ENCODE data around the gene ABHD10. TPM values are rescaled to one million over a fixed set of nuclear protein-coding genes. Genes with fewer than 3 reads are reported as not detected.

ABHD10 gene
- total and polyA plus RNA-seq, 10 of the 15 experiments (the other 5 are each of a cell fraction or from before 2014, with no cell fraction given), result 12.3 to 51.0 (median 28.9) TPM

- TF ChIP-seq ATF2 (IDR thresholded peaks at IDR 0.05; ENCODE audit: low read length) (no peak), EZH2 (IDR thresholded peaks at IDR 0.05; ENCODE audit: borderline replicate concordance, control insufficient read depth, low read depth, low read length) (no peak), ZNF384 (IDR thresholded peaks at IDR 0.05; ENCODE audit: borderline replicate concordance, low read depth, low read length) (no peak), SREBF2 (IDR thresholded peaks at IDR 0.05; ENCODE audit: low read length) (no peak)
- TF ChIP-seq, protein P1, sequence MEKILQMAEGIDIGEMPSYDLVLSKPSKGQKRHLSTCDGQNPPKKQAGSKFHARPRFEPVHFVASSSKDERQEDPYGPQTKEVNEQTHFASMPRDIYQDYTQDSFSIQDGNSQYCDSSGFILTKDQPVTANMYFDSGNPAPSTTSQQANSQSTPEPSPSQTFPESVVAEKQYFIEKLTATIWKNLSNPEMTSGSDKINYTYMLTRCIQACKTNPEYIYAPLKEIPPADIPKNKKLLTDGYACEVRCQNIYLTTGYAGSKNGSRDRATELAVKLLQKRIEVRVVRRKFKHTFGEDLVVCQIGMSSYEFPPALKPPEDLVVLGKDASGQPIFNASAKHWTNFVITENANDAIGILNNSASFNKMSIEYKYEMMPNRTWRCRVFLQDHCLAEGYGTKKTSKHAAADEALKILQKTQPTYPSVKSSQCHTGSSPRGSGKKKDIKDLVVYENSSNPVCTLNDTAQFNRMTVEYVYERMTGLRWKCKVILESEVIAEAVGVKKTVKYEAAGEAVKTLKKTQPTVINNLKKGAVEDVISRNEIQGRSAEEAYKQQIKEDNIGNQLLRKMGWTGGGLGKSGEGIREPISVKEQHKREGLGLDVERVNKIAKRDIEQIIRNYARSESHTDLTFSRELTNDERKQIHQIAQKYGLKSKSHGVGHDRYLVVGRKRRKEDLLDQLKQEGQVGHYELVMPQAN (conservative IDR thresholded peaks at IDR 0.05), result no peak
Measured at GRCh38 chr3:111937871-111938270, 41.0 kb upstream of the ABHD10 start (continued).

DNA sequence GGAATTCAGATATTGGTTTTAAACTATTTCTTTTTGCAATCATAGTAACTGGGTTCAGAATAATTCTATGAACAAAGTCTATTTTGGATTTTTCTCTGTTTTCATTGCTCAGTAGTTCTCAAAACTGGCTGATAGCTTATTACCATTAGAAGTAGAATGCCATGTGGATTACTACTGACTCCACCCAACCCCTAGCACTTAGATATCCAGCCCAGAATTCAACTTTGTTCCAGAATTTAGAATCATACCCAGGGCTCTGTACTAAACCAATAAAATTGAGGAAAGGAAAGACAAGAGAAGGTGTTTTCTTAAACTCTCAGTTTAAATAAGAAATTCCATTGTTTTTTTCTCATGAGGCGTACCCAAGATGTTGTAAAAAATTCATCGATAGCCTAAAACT, 39.0 kb upstream of the ABHD10 start:
- BruUV-seq (replicated peaks), result no TSS peak
- H3K36me3 ChIP-seq (ENCODE audit: control insufficient read depth in 2 of 2, insufficient read depth in 2 of 2, low read length in 1 of 2), result no peaks in the 10 kb centered on the region
- no peak overlapping the region for H3K4me3 ChIP-seq
- H3K79me2 ChIP-seq (ENCODE audit: control insufficient read depth, insufficient read depth, low read length), result no peaks in the 10 kb centered on the region
- POLR2A ChIA-PET, result no interaction called here
- H3K27ac ChIP-seq (ENCODE audit: control insufficient read depth, insufficient read depth), result no peak overlapping the region
- H2AFZ ChIP-seq (ENCODE audit: control insufficient read depth, low read depth, low read length), result no peak overlapping the region
- H3K4me2 ChIP-seq (ENCODE audit: control insufficient read depth, insufficient read depth), result no peak overlapping the region
- CTCF ChIA-PET, result interaction anchor here (1.1 kb wide), 1 partner anchor 34 kb away, joined by 3 read pairs; no protein-coding TSS in a partner anchor
- DNase-seq (ENCODE audit: low read depth, low spot score) (no peak), FAIRE-seq (no peak), ATAC-seq (no peak)
- in situ Hi-C loops (cut with MboI), result no loop called here
- 86% methylated on average over 2 of the region's 2 CpGs for WGBS (ENCODE audit: insufficient coverage, insufficient replicate concordance, low lambda C conversion rate, missing lambda C conversion rate)
- intact Hi-C loops (cut with micrococcal nuclease; ENCODE audit: unreplicated experiment), result no loop called here
- no peaks in the 10 kb centered on the region for H3K4me1 ChIP-seq (ENCODE audit: control insufficient read depth, insufficient read depth, low read length)
- SMC1A ChIA-PET (ENCODE audit: uncharacterized antibody, unreplicated experiment), result no interaction called here
- no peak overlapping the region for H3K9ac ChIP-seq (ENCODE audit: control insufficient read depth, insufficient read depth, low read length)
- RAD21 ChIA-PET (ENCODE audit: unreplicated experiment), result no interaction called here
- no peaks in the 10 kb centered on the region for H3K27me3 ChIP-seq (replicated peaks in 1 of 2; ENCODE audit: control insufficient read depth in 2 of 2, insufficient read depth in 2 of 2, low read length in 1 of 2)
- no peaks in the 10 kb centered on the region for H4K20me1 ChIP-seq (ENCODE audit: control insufficient read depth, insufficient read depth)
- H3K9me3 ChIP-seq (replicated peaks; ENCODE audit: control insufficient read depth, insufficient read depth, low read length), result no peaks in the 10 kb centered on the region
- TF ChIP-seq SIX5 (IDR thresholded peaks at IDR 0.05; ENCODE audit: low read depth, low read length, severe bottlenecking), result no peak
- TF ChIP-seq EGR1 (IDR thresholded peaks at IDR 0.05; ENCODE audit: borderline replicate concordance in 1 of 2, low read depth in 2 of 2, low read length in 2 of 2), result no peak
- TF ChIP-seq, protein P2, sequence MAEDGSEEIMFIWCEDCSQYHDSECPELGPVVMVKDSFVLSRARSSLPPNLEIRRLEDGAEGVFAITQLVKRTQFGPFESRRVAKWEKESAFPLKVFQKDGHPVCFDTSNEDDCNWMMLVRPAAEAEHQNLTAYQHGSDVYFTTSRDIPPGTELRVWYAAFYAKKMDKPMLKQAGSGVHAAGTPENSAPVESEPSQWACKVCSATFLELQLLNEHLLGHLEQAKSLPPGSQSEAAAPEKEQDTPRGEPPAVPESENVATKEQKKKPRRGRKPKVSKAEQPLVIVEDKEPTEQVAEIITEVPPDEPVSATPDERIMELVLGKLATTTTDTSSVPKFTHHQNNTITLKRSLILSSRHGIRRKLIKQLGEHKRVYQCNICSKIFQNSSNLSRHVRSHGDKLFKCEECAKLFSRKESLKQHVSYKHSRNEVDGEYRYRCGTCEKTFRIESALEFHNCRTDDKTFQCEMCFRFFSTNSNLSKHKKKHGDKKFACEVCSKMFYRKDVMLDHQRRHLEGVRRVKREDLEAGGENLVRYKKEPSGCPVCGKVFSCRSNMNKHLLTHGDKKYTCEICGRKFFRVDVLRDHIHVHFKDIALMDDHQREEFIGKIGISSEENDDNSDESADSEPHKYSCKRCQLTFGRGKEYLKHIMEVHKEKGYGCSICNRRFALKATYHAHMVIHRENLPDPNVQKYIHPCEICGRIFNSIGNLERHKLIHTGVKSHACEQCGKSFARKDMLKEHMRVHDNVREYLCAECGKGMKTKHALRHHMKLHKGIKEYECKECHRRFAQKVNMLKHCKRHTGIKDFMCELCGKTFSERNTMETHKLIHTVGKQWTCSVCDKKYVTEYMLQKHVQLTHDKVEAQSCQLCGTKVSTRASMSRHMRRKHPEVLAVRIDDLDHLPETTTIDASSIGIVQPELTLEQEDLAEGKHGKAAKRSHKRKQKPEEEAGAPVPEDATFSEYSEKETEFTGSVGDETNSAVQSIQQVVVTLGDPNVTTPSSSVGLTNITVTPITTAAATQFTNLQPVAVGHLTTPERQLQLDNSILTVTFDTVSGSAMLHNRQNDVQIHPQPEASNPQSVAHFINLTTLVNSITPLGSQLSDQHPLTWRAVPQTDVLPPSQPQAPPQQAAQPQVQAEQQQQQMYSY (CRISPR knock-in tag; IDR thresholded peaks at IDR 0.05), result no peak
- no peak for TF ChIP-seq GABPA (IDR thresholded peaks at IDR 0.05; ENCODE audit: low read depth)
- TF ChIP-seq POU2F2 (IDR thresholded peaks at IDR 0.05; ENCODE audit: borderline replicate concordance, low read depth, low read length), result no peak
- no peak for TF ChIP-seq RFX5 (IDR thresholded peaks at IDR 0.05; ENCODE audit: low read depth, low read length)
- TF ChIP-seq EZH2 (IDR thresholded peaks at IDR 0.05; ENCODE audit: borderline replicate concordance, control insufficient read depth, low read depth, low read length), result no peak

Measured in GM12878 (cell line).